HG03378 (cell line): Measurements from ENCODE around the gene PABPN1L.
A peak's percentile ranks its signal among the peaks of the same experiment; 100 is the strongest.

Experiments
- ATAC-seq: cut with Tn5 transposase; IDR thresholded peaks from one replicate; pipeline ENCODE4 v1.9.1; 2021; ENCODE audit warnings: mild to moderate bottlenecking, moderate library complexity; ENCODE audit not compliant: unreplicated experiment

Gene PABPN1L

DNA sequence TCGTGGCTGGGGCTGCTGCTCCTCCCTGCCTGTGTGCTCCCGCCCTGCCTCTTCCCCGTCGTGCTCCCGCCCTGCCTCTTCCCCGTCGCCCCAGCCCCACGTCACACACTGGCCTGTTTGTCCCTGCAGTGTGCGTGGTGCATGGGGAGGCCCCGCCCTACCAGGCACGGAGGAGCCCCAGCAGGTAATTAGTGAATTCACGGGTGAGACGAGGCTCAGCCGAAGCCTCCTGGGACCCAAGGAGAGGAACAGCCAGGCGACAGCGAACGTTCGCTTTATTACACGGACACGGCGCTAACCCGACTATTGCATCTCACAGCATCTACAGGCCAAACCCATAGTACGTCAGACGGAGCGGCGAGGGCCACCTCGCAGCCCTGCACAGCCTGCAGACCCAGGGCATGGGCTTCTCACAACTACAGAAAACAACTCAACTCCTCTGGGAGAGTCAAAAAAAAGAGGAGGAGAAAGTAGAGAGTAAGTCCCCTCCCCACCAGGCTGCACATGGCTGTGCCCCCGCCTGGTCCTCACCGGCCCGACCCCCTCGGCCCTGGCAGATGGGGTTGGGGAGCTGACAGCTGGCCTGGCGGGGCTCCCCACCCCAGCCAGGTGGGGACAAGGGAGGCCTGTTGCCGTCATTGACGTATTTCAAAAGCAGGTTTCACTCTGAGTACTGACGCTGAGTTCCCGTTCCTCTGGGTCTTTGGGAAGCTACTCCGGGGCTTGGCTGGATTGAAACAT lies 4.3 kb upstream of the PABPN1L start:
- no peak for ATAC-seq

DNA sequence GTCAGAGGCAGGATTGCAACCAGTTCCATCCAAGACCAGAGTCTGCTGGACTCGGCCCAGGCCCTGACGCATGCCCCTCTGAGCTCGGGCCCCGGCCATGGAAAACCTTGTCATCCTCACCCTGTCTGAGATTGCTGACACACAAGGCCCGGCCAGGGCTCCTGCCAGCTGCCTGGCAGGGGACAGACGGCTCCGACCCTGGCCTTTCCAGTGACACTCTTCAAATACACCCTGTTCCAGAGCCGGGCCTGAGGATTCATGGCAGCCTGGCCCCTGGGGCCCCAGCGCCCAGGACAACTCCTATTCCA lies 3.2 kb upstream of the PABPN1L start:
- ATAC-seq, result no peak

DNA sequence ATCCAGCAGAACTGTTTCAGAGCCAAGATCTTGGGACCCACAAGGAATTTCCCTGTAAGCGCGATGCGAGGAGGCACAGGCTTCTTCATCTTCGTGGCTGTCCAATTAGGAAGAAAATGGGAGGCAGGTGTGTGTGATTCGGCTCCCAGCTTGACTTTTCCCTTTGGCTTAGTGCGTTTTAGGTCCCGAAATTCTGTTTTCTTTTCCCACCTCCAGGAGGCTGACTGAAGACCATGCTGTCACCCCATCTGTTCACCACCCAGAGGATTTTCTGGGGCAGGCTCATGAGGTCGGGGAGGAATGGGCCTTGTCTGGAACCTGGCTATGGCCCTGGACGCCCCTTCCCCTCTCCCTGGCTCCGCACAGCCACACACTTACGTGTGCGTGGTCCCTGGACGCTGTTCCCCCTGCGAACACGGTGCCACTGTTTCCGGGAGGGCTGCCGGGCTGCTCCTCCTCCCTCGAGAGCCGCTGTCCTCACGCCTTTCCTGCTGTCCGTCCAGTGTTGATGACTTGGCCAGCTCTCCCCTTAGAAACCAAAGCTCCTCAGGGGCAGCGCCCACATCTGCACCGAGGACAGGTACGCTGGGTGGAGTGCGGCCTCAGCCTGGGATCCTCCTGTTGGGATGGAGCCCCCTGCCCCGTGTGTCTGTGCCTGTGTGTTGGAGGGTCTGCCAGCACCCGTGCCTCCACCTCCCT lies 2.7 kb upstream of the PABPN1L start:
- ATAC-seq, result no peak

DNA sequence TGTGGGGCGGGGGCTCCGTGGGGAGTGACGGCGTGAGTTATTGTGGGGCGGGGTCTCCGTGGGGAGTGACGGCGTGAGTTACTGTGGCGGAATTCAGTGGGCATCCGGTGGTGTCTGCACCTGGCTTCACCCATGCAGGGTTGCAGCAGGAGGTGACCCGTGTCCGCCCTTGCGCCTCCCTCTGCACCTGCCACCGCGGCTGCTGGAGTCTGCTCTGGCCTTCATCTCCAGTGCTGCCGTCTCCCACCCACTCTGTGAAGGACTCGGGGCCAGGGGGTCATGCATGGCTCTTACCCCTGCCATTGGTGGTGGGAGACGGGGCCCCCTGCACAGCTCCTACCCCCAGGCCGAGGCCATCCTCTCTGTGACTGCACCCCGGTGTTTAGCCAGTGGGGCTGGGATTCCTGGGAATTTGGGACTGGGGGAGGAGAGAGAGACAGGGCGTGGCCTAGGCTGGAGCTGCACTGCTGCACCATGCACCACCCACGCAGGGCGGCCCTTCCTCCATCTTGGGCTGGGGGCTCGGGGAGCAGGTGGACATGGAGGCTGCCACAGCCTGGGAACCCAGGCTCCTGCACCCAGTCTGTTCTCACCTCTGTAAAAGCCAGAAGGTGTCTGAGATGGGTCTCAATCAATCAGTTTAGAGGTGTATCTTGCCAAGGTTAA lies 1.3 kb upstream of the PABPN1L start:
- no peak for ATAC-seq

DNA sequence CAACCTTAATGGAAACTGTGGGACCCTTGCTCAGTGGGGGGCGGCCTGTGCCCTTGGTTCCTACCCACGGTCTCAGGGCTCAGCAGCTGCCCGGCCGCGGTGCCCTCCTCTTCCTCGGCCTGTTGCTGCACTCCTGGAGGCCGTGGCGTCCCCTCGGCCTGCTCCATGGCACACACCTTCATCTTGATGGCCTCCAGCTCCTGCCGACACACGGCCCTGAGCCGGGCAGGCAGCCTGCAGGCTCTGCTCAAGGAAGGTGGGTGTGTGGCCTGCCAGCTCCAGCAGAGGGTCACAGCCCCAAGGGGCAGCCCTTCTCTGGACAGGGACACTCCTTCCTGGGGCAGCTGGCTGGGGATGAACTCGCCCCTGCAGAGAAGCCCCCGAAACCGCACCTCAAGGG lies 718 bp downstream of the PABPN1L start:
- no peak for ATAC-seq

DNA sequence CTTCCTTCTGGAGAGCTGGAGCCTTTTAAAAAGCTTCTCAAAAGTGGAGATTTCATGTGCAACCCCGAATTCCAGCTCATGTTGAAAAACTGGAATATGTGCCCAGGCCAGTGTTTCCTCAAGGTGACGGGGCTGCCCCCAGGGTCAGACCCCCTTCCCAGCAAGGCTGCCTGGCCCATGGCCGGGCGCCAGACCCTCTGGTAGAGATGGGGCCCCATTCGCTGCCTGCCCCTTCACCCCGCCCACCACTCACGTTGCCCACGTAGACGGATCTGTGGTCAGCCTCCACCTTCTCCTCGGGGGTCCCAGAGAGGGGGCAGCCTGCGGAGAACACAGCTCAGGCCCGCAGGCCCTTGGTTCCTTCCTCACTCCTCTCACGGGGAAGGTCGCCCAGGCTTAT lies 1.1 kb downstream of the PABPN1L start:
- ATAC-seq, result no peak

DNA sequence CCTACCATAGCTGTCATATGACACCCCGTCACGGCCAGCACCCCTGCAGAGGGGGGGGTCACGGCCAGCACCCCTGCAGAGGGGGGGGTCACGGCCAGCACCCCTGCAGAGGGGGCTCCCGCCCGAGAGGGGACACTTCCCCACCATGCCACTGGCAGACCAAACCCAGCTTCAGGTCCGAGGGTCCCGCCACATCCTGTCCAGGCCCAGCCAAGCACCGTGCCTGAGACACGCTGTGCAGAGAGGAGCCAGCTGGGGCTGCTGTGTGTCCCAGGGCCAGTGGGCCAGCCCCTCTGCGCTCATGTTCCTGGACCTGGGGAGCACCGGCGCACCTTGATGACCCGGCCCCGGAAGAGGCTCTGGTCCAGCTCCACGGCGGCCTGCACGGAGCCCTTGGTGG lies 1.9 kb downstream of the PABPN1L start:
- no peak for ATAC-seq

DNA sequence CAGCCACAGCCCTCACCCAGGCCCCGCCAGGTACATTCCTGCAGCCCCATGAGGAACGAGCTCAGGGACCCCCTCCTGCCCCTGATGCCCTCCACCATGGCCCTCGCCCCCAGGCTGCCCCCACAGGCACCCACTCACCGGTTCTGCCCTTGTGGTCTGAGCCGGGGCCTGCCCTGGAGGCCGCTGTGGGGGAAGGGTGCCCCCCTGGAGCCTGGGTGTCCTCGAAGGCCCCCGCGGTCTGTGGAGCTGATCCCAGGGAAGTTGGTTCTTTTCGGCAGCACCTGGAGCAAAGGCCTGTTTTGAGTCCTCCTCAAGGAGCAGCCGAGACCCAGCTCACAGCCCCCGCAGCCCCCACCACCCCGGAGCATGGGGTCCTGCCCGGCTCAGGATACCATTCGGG lies 2.4 kb downstream of the PABPN1L start:
- ATAC-seq, result no peak

DNA sequence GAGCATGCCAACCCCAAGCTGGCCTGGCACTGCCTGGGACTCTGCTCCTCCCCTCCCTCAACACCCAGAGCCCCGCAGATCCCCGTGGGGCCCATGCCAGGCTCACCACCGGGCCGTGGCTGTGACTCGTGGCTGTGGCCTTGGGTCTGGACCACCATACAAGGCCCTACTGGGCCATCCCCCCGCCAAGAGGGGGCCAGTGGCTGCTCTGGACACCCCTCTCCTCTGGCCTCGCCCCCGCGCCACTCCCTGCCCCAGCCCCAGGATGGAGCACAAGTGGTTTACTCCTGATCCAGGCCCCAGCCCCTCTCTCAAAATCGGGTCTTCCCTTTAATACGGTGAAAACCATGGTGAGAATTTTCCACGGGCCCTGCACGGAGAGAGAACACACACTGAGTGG lies 3.0 kb downstream of the PABPN1L start:
- no peak for ATAC-seq

DNA sequence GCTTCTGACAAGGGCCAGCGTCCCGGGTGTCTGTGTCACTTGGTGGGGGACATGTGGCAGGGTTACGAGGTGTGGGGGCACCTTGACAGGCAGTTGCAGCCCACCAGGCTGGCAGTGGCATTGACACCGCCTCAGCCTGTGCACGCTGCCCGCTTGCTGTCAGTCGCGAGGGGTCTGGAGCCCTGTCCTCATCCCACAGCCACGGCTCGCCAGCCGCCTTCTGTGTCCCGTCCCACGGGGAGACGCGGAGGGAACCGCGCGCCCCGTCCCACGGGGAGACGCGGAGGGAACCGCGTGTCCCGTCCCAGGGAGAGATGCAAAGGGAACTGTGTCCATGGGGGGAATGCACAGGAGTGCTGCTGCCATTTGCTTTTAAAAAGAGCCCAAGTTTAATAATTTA lies 3.5 kb downstream of the PABPN1L start:
- no peak for ATAC-seq

DNA sequence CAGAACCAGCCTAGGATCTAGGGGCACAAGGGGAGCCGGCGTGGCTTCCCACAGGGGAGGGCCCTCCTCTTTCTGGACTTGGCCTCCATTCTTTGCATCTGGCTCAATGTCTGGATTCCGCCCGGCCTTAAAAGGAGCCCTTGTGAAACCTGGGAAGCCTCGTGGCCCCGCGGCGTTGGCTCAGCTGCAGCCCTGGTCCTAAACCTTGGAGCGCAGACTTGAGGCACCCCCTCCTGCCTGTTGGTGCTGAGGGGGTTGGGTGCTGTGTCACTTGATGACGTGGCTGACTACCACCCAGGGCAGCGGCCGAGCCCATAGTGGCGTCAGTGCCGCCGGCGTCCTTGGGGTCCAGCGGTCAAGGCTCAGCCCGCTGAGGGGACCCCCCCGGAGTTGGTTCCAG lies 5.1 kb downstream of the PABPN1L start:
- no peak for ATAC-seq

DNA sequence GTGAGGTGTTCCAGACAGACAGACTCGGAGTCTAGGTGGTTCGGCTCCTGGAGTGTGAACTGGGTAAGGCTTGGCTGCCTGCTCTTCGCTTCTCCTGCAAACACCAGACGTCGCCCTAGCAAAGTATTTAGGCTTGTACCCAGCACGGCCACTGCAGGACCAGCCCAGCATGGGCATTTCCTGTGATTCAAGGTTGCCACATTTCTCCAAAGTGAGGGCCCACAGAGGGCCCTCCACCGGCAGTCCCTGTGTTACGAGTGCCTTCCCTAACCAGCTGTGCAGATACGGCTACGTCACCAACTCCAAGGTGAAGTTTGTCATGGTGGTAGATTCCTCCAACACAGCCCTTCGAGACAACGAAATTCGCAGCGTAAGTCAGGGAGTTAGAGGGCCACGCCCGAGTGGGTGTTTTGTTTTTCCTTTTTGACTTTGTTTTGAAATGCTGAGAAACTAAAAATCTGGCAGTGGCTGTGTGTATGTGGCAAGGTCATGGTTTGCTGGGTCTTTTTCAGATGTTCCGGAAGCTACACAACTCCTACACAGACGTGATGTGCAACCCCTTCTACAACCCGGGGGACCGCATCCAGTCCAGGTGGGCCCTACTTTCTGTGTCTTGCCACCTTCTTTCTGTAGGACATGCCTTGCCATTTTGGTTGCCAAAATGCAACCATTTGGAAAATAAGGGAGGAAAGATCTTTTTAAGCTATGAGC lies 6.9 kb downstream of the PABPN1L start:
- no peak for ATAC-seq

DNA sequence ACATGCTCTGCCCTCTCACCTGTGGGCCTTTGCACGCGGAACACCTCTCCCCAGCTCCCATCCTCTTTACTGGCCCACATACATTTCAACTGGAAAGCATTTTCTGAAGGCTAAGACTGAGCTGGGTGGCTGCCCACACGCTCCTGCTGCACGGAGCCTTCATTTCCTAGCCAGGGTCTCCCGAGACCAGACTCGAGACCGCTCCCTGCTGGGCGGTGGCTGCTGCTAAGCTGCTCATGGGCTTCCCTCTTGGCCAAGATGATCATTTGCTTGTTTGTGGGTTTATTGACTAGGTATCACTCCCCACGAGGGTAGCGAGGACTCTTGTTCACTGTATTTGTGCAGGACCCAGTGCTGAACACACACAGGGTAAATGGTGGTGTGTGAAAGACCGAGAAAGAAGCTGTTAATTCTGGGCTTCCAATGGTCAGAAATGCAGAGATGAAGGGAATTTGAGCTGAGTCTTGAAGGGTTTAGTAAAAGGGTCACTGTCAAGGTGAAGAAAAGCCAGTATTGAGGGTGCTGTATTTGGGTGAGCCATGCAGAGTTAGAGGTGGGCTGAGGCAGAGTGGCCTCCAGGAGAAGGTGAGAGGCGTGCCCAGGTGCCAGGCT lies 8.6 kb downstream of the PABPN1L start:
- peak; percentile 44 for ATAC-seq

DNA sequence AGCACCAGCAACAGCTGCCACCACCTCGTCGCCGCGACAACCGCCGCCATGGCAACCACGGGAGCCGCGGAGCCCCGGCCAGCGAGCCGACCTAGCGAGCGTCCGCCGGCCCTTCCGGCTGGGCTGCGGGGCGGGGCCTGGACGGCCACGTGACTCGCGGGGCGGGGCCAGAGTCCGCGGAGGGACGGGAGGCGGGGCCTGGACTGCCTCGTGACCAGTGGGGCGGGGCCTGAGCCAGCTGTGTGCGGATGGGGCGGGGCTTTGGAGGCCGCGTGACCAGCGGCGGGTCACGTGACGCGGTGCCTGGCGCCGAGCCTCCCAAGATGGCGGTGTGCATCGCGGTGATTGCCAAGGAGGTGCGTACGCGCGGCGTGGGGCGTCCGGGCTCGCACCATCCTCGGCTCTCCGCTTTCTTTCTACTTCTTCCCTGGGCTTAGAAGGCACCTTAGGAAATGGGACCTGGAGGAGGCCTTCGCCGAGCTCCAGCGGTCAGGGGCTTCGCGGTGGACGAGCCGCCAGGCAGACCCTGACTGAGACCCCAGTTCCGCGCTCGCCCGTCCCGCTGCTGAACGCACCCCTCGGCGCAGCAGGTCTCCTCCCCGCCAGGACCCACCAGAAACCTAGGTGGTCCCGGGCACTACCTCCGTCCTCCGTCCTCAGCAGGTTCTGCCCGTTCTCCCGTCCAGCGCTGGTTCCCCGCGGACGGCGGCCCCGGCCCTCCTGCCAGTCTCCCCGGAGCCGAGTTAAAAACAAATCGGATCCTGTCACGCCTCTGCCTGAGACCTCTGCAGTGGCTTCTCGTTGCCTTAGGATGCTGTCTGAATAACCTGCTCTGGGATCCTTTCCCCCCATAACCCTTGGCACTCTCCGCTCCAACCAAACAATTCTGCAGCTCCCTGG lies 9.4 kb downstream of the PABPN1L start, which contains the start of the genes GALNS and TRAPPC2L:
Gene GALNS, minus strand, starts transcription at position 120 of the 900 bp plus-strand sequence. Its CDS starts 70 bp downstream, at position 50.
Gene TRAPPC2L, plus strand, starts transcription at position 300 of the 900 bp plus-strand sequence. Its CDS starts 24 bp downstream, at position 324.
- ATAC-seq, result peak; percentile 54

DNA sequence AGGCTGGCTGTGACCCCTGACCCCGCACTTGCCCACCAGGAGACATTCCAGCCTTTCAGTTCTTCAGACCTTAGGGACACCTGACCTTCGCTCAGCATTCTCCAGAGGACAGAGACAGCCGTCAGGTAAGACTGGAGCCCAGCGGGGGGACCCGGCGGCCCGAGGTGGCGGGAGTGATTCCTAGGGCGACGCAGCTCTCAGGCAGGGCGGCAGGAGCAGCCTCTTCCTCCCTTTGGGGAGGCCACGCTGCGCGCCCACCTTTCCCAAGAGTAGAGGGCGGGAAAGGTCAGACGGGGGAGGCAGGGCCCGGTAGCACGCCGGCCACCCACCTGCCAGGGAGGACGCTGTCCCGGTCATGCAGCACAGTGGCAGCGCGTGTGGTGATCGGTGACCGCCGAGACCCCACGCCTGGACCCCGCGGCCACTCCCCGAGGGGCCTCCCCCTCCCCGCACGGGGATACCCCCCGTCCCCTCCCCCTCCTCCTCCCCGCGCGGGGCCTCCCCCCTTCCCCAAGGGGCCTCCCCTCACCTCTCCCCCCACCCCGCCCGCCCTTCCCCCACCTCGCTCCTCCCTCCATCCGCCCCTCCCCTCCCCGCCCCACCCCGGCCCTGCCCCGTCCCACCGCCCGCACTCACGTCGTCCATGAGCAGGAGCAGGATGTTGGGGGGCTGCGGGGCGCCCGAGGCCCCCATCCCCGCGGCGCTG lies 10.2 kb downstream of the PABPN1L start:
- ATAC-seq, result peak; percentile 8

DNA sequence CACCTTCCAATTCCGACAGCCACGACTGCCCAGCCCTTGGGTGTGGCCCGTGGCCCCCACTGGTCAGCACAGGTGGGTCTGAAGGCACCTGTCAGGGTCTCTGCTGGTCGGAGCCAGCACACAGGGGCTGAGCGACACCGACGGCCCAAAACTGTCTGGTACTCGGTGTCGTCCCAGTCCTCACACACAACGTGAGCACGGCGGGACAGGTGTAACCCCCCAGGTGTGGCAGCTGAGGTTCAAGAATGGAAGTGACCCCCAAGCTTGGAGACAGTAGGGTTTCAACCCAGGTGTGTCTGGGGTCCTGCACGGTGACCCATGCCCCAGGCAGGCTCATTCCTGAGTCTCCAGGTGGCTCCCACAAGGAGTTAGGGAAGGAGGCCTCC lies 10.7 kb downstream of the PABPN1L start:
- ATAC-seq, result no peak

DNA sequence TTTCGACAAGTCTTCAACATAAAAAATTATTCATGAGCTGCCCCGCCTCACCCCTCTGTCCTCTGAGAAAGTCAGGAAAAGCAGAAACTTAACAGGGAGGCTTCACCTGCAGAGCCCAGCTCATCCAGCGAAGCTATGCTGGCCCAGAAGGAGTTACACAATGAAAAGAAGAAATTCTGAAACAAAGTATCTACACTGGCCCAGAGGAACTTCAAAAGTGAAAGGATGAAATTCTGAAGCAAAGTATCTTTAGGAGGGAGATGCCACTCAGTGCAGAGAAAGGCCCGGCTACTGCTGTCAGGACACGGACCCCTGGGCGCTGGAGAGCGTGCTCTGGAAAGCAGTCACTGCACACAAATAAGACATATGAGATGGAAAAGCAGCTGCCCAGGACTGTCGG lies 11.3 kb downstream of the PABPN1L start:
- no peak for ATAC-seq

DNA sequence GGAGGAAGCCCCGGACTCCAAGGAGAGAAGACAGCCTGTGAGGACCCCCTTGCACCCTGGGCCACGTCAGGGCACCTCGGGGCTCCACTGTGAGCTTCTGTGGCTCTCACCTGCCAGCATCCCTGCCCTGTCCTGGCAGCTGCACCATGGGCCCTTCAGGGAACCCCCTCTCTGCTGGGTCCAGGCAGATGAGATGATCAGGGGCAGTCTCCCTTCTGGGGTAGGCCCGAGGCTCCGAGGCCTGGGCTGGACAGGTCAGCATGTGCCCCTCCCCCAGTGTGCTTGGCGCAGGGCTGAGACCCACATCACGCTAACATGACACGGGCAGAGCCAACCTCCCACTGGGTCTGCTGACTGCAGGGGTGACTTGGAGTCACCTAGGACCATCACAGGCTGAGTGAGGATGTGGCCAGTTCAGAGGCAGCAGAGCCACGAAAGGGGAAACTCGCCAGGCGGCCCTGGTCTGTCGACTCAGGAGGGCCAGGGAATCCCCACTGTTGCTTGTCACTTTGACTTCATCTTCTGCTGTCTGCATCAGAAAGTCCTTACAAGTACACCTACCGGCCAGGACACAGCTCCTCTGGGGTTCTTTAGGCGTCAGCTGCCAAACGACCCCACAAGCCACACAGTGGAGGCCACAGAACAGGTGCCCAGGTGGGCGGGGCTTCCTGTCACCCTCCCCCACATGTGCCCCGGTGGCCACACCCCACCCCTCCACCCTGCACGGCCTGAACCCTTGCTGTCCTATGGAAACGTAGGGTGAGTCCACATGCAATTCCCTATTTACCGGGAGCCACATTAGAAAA lies 12.0 kb downstream of the PABPN1L start:
- no peak for ATAC-seq
